GM19035 (cell line): ENCODE results near the gene CD34.
"Not testable (repeated sequence)": the region's sequence is repeated elsewhere in the genome, so short reads cannot be mapped to it uniquely, and the experiment has no call there.

Source experiments
- ATAC-seq: cut with Tn5 transposase; IDR thresholded peaks from one replicate; pipeline ENCODE4 v1.9.1; 2021; ENCODE audit not compliant: unreplicated experiment

The CD34 gene

DNA sequence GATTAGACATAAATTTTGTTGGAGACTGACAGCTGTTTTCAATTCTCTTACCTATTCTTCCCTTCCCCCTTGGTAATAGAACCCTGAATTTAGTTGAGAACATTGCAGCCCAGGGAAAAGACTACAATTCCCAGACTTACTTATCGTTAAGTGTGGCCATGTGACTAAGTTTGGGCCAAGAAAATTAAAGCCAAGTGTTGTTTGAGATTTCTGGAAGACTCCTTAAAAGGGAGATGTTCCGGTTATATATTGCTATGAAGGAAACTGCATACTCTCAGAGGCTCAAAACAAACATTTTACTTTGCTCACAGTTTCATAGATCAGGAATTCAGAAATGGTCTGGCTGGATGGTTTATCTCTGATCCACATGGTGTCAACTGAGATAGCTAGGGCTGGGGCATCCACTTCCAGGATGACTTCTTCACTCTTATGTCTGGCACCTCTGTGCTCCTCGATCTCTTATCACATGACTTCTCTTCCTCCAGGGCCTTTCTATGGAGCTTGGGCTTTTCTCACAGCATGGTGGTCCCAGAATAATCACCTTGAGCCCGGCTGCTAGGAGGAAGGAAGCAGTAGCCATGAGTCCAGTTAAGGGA, 22.4 kb upstream of the CD34 start:
- ATAC-seq: no peak

DNA sequence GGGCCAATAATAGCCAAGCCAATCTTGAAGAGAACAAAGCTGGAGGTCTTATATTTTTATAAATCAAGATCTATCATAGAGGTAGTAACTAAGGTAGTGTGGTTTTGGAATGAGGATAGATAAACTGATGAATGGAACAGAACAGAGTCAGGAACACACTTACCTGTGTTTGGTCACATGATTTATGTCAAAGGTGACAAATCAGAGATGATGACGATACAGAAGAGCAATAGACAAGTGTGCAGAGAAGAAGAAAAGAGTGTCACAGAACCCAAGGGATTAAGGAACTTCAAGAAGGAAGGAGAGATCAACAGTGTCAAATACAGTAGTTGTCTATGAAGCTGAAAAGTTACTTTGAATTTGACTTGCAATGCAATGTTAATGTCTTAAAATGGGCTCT, 16.1 kb upstream of the CD34 start:
- no peak for ATAC-seq

DNA sequence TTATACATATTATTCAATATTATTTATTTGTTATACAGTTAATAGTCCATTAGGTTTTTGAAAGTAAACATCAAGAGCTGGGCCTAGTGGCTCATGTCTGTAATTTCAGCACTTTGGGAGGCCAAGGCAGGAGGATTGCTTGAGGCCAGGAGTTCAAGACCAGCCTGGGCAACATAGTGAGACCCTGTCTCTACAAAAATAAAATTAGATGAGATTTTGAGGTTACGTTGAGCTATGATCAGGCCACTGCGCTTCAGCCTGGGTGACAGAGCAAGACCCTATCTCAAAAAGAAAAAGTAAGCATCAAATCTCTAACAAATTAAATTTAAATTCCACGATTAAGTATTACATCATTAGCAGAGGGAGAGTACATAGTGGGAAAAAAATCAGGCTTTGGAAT, 15.0 kb upstream of the CD34 start:
- not testable (repeated sequence) for ATAC-seq

DNA sequence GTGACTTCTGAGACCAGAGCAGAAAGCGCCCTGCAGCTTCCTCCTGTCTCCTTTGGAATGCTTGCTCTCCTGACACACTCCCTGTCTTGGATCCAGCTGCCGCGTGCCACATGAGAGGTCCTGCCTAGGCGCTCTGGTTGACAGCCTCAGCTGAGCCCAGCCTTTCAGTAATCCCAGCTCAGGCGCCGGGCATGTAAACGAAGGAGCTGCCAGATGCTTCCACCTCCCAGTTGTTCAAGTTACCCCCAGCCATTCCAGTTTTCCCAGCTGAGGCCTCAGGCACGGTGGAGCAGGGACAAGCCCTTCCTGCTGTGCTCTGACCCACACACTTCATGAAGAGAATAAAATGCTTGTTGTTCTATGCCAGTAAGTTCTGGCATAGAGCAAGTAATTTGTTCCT, 14.3 kb upstream of the CD34 start:
- no peak for ATAC-seq

DNA sequence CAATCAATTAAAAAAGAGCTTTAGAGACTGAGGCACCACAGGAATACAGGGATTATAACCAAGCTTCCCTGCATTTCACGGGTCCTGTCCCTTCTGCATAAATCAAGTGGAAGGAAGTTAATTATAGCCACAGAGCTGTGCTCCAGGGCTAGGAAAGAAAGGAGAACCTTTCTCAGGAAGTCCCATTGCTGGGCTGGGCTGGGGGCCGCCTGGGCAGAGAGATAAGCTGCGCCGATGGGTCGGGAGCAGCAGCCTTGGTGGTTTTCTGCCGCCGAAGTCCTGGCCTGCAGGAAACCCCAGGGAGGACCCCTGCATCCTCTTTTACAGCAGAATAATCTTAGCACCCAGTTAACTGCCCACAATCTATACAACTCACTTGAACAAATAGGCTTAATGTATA, 12.6 kb upstream of the CD34 start:
- no peak for ATAC-seq

DNA sequence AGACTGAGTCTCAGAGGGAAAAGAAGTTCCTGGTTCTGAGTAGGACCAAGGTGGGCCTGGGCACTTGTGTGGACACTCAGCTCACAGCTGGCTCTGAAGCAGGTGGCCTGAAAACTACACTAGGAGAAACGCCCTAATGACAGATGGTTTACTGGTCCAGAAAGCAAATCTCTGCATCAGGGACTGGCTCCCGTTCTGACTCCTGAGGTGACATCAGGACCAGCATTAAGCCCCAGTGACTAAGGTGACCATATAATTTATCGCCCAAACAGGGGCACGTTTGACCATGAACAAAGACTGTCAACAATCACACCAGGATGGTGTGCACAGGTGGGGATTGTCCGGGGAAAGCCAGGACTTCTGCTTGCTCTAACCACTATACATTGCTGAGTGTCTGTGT, 12.2 kb upstream of the CD34 start:
- no peak for ATAC-seq

DNA sequence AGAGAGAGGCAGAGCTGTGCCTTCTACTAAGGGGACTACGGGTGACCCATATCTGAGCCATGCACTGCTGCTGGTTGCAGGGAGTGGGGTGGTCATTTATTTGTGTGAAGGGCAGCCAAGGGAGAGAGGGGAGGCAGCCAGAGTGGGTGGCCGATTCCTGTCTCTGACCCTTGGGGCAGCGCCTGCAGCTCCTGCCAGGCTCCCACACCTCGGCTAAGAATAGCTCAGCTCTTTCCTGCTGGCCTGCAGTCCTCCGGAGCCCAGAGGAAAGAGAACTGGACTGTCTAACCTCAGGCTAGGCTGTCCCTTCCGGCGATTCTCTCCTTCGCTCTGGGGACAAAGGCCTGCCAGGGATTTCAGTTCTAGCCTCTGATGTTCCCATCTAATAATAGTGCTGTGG, 11.6 kb upstream of the CD34 start:
- ATAC-seq: no peak

DNA sequence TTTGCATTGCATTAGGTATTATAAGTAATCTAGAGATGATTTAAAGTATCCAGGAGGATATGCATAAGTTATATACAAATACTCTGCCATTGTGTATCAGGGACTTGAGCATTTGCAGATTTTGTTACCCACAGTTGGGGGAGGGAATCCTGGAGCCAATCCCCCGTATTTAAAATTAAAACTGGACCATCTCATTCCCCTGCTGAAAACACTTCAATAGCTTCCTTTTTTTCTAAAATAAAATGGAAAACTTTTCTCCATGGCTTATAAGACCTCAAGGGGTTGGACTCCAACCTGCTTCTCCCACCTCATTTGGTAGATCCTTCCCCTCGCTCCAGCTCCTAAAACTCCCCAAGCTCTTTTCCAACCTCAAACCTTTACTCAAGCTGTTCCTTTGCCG, 10.4 kb upstream of the CD34 start:
- ATAC-seq: no peak

DNA sequence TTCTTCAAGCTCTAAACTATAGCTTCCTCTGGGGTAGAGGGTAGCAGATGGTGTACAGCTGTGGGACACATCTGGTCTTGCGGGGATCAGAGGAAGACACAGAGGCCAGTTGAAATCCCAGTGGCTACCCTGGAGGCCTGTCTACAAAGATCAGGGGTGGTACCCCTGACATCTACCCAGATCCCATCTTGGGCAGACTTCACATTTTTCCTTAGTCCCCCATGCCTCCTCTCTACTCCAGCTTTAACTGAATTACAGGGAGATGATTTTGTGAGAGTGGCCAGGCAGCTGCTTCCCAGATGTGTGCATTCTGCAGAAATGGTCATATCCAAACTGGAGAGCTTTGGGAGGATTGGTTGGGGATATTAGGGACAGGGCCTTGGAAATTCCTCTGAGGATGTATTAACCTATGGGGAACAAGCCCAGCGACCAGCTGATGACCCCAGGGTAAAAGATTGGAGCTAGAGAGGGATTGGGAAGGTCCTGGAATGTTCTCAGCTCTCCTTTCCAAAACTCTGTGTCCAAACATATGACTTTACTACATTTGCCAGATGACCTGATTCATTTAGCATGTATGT, 9.6 kb upstream of the CD34 start:
- no peak for ATAC-seq

DNA sequence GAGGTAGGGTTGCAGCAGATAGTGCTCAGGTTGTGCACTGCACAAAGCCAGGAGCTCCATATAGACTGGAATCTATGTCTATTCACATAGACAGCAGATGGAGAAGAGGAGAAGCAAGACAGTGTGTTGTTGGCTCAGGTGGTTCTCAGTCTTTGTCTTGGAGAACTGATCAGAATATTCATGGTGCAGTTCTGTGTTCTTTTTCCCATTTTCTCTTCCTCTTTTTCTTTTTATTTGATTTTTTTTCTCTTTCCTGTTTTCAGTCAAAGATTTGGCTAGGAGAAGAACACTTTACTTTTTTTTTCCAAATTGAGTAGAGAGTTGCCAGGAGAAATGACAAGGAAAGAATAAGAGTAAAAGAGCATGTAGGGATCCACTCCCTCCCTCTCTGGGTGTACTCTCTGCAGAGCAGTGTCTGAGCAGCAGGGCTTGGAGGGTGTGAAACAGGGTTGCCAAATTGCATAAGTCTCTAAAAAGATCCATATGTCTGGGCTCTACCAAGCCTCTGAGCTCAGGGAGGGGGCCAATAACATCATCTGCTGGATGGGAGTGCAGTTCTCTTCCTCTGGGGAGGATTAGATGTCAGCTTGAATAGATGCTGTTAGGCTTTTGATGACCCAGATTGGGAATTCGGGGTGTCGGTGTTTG, 8.7 kb upstream of the CD34 start:
- ATAC-seq: no peak

DNA sequence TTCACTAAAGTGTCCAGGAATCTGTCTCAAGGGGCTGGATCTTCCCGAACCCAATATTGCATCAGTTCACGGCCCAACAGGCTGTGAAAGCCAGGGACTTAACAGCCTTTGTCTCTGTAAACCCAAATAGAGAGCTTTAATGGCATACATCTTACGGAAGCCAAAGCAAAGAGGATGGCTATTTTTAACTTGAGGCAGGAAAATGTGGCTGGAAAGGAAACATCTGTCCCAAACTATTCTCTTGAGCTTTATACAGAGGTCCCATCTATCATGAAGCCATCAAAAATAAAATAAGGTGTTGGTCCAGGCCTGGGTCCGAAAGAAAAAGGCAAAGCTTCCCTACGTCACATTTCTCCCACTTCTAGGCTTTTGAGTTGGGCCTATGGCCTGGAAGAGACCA, 7.7 kb upstream of the CD34 start:
- no peak for ATAC-seq

DNA sequence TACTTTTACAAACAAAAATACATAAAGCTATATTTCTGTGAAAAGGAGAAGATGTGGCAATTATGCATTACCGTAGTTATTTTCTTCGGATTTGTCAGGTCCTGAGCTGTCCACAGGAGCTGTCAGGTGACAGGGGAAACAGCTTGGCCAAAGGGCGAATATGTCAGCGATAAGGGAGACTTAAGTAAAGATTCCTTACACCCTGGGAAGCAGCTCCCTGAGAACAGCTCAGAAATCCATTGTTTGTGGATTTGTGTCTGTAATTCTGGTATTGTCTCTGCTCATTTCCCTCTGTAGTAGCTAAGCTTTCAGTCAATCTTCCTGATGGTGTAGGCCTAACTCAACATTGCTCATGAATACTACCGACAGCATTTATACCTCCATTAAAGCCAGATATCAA, 7.1 kb upstream of the CD34 start:
- ATAC-seq: no peak

DNA sequence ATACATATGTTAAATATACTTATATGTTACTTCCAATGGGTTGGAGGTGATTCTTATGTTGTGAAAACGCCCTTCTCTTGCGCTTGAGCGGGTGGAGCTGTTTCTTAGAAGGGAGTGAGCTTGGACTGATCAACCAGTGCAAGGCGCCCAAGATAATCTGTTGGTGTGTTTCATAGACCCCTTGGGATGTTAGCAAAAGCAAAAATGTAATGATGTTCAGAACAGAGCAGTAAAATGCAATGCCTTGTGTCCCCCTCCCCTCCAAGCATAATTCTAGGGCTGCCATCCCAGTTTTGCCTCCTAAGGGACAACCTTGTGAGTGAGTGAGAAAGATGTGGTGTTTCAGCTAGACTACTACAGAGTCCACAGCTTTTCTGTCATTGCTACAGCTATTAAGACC, 6.2 kb upstream of the CD34 start:
- no peak for ATAC-seq

DNA sequence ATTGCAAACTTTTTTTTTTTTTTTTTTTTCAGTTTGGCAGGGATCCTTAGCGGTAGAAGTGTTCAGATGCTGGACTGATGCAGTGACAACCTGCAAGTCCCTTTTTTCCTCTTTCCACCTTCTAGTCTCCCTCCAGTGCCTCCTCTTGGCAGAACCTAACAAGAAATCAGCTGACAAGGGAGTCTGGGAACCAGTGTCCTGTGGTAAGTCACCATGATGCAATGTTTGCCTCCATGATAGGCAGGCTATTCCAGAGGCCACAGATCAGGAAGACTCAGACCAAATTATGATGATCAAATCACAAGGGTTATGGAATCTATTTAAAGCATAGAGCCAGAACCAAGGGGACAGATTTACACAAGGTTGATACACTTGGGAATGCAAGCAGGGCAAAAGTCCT, 3.0 kb upstream of the CD34 start:
- ATAC-seq: no peak

DNA sequence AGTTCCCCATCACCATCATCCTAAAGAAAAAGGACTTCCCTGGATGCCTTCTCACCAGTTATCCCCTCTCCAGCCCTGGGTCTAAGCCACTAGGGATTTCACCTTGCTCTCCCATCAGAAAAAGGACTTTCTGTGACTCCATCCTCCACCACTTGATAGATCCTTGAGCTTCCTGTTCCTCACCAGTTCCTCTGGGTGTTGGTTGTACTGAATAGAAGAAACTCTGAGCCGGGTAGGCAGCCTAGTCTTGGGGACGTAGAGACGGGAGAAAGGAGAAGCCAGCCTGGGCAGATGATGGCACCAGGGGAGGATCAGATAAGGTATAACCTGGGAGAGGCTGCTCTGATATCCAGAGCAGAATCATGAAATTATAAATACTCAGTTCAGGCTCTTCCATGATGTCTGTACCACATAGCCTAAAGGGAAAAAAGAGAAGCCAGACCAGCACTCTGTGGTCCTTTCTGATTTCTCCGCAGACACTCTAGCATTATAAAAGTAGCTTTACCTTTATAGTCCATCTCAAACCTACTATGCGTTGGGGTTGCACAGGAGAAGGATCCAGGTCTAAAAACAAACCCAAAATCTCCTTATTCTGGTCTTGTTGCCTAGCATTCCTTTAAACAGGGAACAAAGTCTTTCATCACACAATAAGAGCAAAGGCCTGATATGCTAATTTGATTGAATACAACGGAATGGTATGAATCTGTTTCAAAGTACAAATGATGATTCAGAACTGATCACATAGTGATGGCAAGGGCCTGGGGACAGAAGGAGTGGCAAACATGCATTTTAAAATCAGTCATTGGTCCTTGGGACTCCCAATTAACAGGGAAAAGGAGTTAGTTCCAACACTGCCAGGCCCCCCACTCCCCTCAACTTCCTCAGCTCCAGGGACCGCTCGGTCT, 1.2 kb upstream of the CD34 start:
- no peak for ATAC-seq

DNA sequence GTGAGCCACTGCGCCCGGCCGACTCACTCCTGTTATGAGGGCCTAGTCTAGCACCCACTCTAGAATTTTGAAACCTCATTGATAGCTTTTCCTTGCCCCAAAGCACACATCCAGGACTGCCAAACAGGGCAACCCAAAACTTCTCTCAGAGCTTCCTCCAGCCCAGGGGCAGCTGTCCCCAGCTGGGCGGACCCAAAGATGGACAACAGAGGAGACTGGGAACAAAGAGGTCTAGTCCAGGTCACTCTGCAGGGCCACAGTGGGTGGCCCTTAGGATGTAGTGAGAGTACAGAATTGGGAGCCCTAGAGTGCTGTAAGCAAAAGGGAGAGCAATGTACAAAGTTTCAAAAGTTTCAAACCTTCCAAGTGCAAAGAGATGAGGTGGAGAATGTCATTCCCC, 1.2 kb downstream of the CD34 start:
- ATAC-seq: no peak

DNA sequence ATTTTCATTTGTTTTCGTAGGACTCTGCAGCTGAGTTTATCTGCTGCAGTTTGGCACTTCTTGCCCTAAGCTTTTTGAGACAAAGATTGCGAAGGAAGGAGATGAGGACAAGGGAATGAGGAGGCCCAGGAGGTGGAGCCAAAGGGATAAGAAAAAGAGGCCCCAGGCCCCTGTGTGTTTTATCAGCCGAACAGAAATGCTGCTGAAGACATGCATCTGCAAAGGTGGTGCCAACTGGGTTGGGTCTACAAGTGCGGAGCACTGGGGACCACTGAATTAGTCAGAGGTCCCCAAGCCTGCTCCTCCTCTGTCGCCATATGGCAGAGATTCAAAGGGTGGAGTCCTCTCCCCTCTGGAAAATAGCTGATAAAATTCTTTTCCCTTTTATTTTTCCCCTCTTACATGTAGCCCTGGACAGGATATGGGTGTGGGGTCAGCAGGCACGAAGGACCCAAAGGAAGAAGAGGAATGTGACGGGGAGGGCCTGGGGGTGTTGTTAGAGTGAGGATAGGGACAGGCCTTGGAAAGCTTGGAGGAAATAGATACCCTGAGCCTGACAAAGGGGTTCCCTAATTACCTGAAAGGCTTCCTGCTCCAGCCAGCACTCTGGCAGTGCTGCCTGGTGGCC, 2.7 kb downstream of the CD34 start:
- ATAC-seq: no peak

DNA sequence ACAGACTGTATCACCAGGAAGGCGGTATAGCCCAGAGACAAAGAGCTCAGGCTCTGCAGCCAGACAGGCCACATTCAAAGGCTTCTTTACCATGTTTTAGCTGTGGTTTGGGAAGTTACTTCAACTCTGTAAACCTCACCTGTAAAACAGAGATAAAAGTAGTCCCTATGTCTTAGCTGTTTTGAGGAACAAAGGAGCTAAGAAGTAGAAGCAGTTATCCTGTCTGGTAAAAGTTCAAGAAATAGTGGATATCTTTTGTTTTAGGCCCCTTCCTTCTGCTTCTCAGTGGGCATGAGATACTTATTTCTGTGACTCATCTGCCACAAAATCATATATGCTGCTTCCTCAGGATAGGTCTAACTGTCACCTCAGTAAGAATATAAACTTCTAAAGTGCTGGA, 6.5 kb downstream of the CD34 start:
- ATAC-seq: no peak

DNA sequence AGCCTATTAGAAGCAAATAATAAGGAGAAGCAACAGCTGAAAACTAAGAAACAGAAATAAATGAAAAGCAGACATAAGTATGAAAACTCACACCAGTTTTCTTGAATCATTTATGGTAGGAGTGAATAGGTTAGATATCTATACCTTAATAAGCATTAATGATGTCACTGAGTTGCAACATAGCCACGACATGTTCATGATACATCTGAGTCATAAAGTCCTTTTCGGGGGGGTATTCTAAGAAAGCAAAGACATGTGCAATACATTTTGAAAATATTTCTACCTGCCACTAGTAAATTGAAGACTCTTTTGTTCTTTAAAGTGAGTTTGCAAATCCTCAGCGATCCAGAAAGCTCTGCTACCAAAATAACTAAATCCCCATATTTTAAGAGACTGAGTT, 7.2 kb downstream of the CD34 start:
- no peak for ATAC-seq

DNA sequence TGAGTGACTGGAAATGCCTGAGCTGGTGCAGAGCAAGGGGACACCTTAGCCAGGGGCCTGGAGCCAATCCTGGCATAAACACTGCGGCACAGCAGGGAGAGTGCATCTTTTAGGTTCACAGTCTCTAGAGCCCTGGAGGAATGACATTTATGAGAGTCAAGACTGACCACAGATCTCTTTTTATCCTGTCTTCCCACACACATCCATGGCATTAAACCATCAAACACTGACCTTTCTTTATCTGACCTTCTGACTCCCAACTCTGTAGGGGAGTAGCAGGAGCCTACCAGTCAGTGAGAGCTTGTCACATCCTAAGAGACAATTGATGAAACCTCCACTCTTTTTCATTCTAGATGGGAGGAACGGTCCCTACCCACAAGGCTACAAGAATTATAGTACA, 7.9 kb downstream of the CD34 start:
- no peak for ATAC-seq

DNA sequence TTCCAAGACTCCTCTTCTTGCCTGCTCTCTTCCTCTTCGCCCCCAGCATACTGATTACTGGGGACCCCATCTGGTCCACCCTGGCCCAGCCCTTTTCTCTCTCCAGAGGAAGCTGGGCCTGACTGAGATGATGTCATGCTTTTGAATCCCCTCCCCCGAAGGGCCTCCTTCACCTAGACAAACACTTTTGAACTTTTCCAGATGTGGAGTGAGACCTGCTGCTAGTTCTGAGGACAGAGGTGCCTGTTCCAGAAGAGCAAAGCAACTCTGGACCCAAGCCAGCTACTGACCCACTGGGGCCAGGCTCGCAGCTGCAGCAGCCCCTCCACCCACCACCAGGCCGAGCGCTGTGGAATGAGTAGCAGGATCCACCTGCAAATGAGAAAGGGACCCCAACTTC, 8.4 kb downstream of the CD34 start:
- no peak for ATAC-seq
